C4-2B (cell line): ENCODE results near the gene PDLIM7.

Experiments used
- H3K27ac ChIP-seq: fragments of 450-650 bp; 2 replicates; pipeline ENCODE4 v1.5.1; 2017
- CTCF ChIP-seq: fragments of 450-650 bp; conservative IDR thresholded peaks from 2 replicates; pipeline ENCODE4 v1.5.1; 2017; ENCODE audit warnings: mild to moderate bottlenecking
- ZFX ChIP-seq: fragments of 450-650 bp; IDR thresholded peaks from 2 replicates; pipeline ENCODE4 v1.6.1; 2017

PDLIM7 gene

DNA sequence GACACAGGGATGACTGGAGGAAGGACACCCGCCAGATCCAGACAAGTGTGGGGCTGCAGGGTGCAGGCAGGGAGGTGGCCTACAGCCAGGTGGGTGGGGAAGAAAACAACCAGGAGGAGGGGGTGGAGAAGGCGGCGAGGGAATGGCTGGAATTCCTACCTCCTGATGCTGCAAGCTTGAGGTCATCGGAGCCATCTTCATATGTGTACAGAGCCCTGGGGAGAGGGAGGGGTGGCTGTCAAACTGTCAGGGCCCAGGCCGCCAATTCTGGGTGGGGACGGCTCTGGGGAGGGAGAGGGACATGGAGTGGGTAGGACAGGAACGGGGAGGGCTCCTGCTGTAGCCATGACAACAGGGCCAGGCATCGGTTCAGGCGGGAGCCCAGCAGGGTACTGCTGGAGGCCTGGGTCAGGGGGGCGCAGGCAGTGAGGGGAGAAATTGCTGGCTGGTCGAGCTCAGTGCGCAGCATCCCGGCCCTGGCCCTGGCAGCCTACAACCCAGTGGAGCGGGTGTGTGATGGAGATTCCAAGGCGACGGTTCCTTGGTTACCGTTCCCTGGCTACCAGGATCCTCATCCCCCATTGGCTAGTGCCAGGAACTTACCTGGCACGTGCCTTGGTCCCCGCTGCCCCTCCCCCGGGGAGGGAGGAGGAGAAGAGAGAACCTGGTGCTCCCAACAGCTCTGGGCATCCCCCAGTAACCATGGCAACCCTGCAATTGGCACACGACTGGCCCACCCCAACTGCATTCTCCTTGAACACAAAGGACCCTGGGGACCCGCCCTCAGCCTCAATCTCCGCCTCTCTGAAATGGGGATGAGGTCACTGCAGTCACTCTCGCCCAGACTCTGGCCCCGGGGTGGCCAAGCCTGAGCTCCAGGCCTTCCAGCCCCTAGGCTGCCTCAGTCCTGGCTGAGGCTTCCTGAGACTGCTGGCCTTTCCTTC is 28.4 kb downstream of the PDLIM7 start:
- TF ChIP-seq ZFX (no peak), CTCF (no peak)
- no peak overlapping the region for H3K27ac ChIP-seq

GRCh38 chr5:177468329-177468684 is 29.1 kb downstream of the PDLIM7 start:
- TF ChIP-seq ZFX (no peak), CTCF (no peak)
- no peak overlapping the region for H3K27ac ChIP-seq

- no peak overlapping the region for H3K27ac ChIP-seq
- no peak for TF ChIP-seq CTCF
- TF ChIP-seq ZFX = no peak
These were observed 30.0 kb downstream of the PDLIM7 start for GRCh38 chr5:177467436-177467835.

GRCh38 chr5:177466861-177467260 is 30.5 kb downstream of the PDLIM7 start:
- no peak overlapping the region for H3K27ac ChIP-seq
- TF ChIP-seq CTCF (no peak), ZFX (no peak)

DNA sequence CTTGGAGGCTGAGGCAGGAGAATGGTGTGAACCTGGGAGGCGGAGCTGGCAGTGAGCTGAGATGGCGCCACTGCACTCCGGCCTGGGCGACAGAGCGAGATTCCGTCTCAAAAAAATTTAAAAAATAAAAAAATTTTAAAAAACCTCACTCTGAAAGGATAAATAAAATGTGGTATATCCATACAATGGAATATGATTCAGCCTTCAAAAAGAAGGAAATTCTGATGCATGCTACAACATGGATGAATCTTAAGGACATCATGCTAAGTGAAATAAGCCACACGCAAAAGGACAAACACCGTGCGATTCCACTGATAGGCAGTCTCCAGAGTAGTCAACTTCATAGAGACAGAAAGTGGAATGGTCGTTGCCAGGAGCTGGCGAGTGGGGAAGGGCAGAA is 32.4 kb downstream of the PDLIM7 start:
- no peak overlapping the region for H3K27ac ChIP-seq
- TF ChIP-seq CTCF = no peak
- TF ChIP-seq ZFX = no peak

GRCh38 chr5:177462021-177462670 is 35.3 kb downstream of the PDLIM7 start:
- no peak for TF ChIP-seq CTCF
- no peak for TF ChIP-seq ZFX
- no peak overlapping the region for H3K27ac ChIP-seq
